Mucosa of descending colon (tissue), 3 donors: ENCODE results near the gene ATXN3L. TPM values are rescaled to one million over a fixed set of nuclear protein-coding genes. Genes with fewer than 3 reads are reported as not detected.

Source experiments
- ATAC-seq: fragments of 200-7000 bp; cut with Tn5 transposase; one replicate; pipeline ENCODE4 v1.9.1; 2020; ENCODE audit warnings: mild to moderate bottlenecking, moderate library complexity
- DNase-seq, 3 donors: peaks; one replicate each; pipeline ENCODE4 v3.0.0-alpha.2; 2020
- H3K36me3 ChIP-seq: fragments of 200-600 bp; one replicate; pipeline ENCODE4 v1.8.0; 2021; ENCODE audit warnings: low read depth, mild to moderate bottlenecking
- H3K4me1 ChIP-seq: fragments of 200-600 bp; one replicate; pipeline ENCODE4 v1.8.0; 2021; ENCODE audit warnings: low read depth, mild to moderate bottlenecking
- H3K4me3 ChIP-seq: fragments of 200-600 bp; one replicate; pipeline ENCODE4 v1.8.0; 2021; ENCODE audit warnings: mild to moderate bottlenecking
- H3K9me3 ChIP-seq: fragments of 200-600 bp; one replicate; pipeline ENCODE4 v1.8.0; 2021; ENCODE audit warnings: mild to moderate bottlenecking
- CTCF ChIP-seq: fragments of 200-600 bp; IDR thresholded peaks from one replicate; pipeline ENCODE4 v1.8.0; 2022; ENCODE audit warnings: antibody characterized with exemption, mild to moderate bottlenecking
- intact Hi-C, 2 donors: fragments of 100-400 bp; cut with DNase I in 1 of 2; cut with micrococcal nuclease in 1 of 2; formaldehyde crosslinking; loops; one replicate each; pipeline versions ENCODE4 v1.11.0 to v1.11.1; 2022; cut with DNase I, micrococcal nuclease
- total RNA-seq, 3 donors: library from RNA; stranded (reverse); fragmentation: NEBNext Ultra II Directional in 2 of 3; extraction: Animal tissue kit (Norgen Biotek cat#: 25700) in 2 of 3; gene quantifications; one replicate each; pipeline versions ENCODE4 v1.2.1 to v1.2.4, GENCODE V29; 2021 to 2023
- donor health status: DM: no; HTN: no; CAD: no; lungs with moderate emphysema.
- donor health status: DM: no; HTN: no; CAD: no.
- donor health status: DM: no; HTN: yes; CAD: no.

The ATXN3L gene
- total RNA-seq, 3 donors from 2014 or later: not detected

- H3K4me3 ChIP-seq: no peak overlapping the region
- no peak for TF ChIP-seq CTCF
Measured at GRCh38 chrX:13330446-13330845, 10.6 kb upstream of the ATXN3L start.

GRCh38 chrX:13327666-13328065 lies 7.8 kb upstream of the ATXN3L start:
- TF ChIP-seq CTCF: no peak
- H3K36me3 ChIP-seq: no peaks in the 10 kb centered on the region
- no peaks in the 10 kb centered on the region for H3K4me1 ChIP-seq
- H3K4me3 ChIP-seq: no peak overlapping the region
- intact Hi-C loops: no loop called here
- ATAC-seq (no peak), DNase-seq (no peak)
- no peaks in the 10 kb centered on the region for H3K9me3 ChIP-seq

More at GRCh38 chrX:13330446-13330845, 10.6 kb upstream of the ATXN3L start:
- no peak for DNase-seq
- no peak for ATAC-seq
- H3K36me3 ChIP-seq: no peaks in the 10 kb centered on the region
- no peaks in the 10 kb centered on the region for H3K4me1 ChIP-seq
- intact Hi-C loops: no loop called here
- H3K9me3 ChIP-seq: no peaks in the 10 kb centered on the region

GRCh38 chrX:13323241-13323640 lies 3.4 kb upstream of the ATXN3L start:
- Histone ChIP-seq H3K9me3 (no peaks in the 10 kb centered on the region), H3K36me3 (no peaks in the 10 kb centered on the region), H3K4me3 (no peak overlapping the region), H3K4me1 (no peaks in the 10 kb centered on the region)
- intact Hi-C loops: no loop called here
- TF ChIP-seq CTCF: no peak
- ATAC-seq (no peak), DNase-seq (no peak)

- no peak for TF ChIP-seq CTCF
- Histone ChIP-seq H3K4me1 (no peaks in the 10 kb centered on the region), H3K9me3 (no peaks in the 10 kb centered on the region), H3K4me3 (no peak overlapping the region), H3K36me3 (no peaks in the 10 kb centered on the region)
- DNase-seq: no peak
- intact Hi-C loops: no loop called here
- no peak for ATAC-seq
Measured at GRCh38 chrX:13317366-13317765, 2.5 kb downstream of the ATXN3L start.

- no peak for DNase-seq
Measured at GRCh38 chrX:13311560-13311959, 8.3 kb downstream of the ATXN3L start.

More at GRCh38 chrX:13311560-13311959, 8.3 kb downstream of the ATXN3L start:
- no peak for TF ChIP-seq CTCF
- ATAC-seq: no peak
- Histone ChIP-seq H3K4me3 (no peak overlapping the region), H3K4me1 (no peaks in the 10 kb centered on the region), H3K36me3 (no peaks in the 10 kb centered on the region), H3K9me3 (no peaks in the 10 kb centered on the region)
- intact Hi-C loops: no loop called here
